SH-SY5Y (cell line): ENCODE data around the gene IYD.

Experiments
- GATA2 ChIP-seq: IDR thresholded peaks from 2 replicates; pipeline ENCODE4 v1.6.1; 2011; ENCODE audit warnings: mild to moderate bottlenecking, low read depth, low read length
- GATA3 ChIP-seq: IDR thresholded peaks from 2 replicates; pipeline ENCODE4 v1.6.1; 2011; ENCODE audit warnings: low read depth, mild to moderate bottlenecking, low read length, moderate library complexity

Gene IYD

DNA sequence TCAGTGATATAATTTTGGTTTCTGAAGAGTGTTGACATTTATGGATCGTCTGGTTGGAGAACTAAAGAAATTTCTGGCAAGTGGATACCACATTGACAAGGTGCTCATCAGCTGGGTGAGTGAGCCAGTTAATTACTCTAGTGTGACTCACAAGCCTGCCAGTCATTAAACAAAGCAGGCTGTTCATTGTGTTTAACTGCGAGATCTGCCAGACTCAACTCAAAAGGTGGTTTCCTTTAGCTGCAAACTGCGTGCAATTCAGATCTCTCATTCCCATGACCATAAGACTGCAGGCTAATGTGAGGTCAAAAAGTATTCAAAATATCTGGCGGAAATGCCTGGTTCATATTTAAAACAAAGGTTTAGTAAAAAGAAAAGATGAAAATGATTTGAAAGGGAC lies 32.5 kb upstream of the IYD start:
- TF ChIP-seq GATA2 (no peak), GATA3 (no peak)

DNA sequence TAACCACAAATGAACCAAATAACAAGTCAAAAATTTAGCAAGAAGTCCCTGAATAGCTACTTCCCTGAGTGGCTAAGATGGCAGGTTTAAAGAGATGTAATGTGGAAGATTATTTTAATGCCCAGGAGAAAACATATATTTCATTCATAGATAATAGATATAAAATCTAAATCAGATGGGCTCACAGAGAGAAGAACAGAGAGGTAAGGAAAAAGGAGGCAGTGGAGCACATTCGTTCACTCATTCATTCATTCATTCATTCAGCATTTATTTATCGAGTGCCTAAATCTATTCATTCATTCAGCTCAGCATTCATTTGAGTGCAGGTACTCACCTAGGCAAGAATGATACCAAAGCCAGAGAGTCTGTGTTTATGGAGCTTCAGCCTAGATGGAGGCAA lies 32.1 kb upstream of the IYD start:
- no peak for TF ChIP-seq GATA2
- no peak for TF ChIP-seq GATA3

DNA sequence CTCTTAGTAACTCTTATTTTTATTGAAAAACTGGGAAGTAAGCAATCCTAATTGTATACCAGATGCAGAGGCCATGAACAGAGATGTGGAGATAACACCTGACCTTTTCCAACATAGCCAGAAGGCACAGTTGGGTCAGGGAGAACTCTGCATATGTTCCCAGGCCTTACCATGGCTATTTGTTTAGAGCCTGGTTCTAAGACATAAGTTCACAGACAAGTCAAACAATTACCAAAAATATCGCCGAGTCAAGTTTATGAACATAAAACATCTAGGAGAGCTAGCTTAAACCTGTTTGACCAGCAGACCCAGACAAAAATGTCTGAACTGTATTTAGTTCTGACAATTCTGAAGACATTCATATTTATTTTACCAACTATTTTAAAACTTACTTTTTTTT lies 26.7 kb upstream of the IYD start:
- TF ChIP-seq GATA2 (no peak), GATA3 (no peak)

DNA sequence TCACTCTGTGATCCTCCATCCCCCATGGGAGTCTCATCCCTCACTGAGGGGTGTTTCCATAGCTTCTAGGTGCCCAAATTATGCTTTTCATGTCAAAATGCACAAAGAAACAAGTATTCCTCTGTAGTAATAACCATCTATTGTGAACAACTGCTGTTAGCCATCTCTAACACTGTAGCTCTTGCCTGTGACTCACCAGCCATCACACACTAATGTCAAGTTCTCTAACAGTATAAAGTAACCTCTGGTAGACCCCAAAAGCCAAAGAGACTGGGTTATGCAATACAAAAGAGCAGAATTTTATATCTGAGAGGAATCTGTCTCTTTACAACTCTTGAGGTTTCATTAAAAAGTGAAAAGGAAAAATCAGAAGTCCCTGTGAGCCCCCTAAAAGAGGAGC lies 25.4 kb upstream of the IYD start:
- no peak for TF ChIP-seq GATA3
- no peak for TF ChIP-seq GATA2

- TF ChIP-seq GATA2 (no peak), GATA3 (no peak)
Observed at GRCh38 chr6:150345781-150346180, 23.0 kb upstream of the IYD start.

- no peak for TF ChIP-seq GATA2
- TF ChIP-seq GATA3, result no peak
Observed at GRCh38 chr6:150346346-150346745, 22.5 kb upstream of the IYD start.

DNA sequence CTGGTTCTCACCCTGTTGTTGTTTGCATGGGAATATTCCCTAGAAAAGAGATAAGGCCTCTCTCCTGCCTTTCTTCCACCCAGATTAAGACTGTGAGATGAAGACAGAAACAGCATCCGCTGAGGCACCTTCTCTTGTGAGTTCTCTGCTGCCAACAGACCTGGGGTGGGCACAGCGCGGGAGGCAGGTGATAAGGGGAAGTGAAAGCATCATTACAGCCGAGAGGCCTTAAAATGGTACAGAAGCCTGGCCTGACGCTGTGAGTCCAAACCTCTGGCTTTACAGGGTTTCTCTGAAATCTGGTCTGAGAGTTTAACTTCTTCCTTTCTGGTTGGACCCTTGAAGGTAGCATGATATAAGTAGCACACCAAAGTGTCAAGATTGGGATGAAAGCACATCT lies 21.0 kb upstream of the IYD start:
- no peak for TF ChIP-seq GATA3
- TF ChIP-seq GATA2, result no peak

DNA sequence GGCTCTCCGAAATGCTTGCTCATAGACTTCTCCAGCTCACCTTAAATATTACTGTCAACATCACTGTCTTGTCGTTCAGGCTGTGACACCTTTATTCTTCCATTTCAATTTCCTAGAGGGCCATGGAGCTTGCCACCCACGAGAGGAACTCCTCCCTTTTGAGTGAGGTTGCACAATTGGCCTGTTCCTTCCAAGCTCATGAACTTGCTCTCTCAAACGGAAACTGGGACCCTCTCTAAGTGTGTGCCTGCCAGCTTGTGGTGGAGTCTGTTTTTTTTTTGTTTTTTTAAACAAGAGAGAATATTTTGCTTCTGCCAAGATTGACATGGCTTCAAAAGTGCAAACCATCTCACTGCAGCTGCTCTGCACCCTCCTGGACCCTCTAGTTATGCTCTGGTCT lies 19.3 kb upstream of the IYD start:
- no peak for TF ChIP-seq GATA3
- no peak for TF ChIP-seq GATA2

DNA sequence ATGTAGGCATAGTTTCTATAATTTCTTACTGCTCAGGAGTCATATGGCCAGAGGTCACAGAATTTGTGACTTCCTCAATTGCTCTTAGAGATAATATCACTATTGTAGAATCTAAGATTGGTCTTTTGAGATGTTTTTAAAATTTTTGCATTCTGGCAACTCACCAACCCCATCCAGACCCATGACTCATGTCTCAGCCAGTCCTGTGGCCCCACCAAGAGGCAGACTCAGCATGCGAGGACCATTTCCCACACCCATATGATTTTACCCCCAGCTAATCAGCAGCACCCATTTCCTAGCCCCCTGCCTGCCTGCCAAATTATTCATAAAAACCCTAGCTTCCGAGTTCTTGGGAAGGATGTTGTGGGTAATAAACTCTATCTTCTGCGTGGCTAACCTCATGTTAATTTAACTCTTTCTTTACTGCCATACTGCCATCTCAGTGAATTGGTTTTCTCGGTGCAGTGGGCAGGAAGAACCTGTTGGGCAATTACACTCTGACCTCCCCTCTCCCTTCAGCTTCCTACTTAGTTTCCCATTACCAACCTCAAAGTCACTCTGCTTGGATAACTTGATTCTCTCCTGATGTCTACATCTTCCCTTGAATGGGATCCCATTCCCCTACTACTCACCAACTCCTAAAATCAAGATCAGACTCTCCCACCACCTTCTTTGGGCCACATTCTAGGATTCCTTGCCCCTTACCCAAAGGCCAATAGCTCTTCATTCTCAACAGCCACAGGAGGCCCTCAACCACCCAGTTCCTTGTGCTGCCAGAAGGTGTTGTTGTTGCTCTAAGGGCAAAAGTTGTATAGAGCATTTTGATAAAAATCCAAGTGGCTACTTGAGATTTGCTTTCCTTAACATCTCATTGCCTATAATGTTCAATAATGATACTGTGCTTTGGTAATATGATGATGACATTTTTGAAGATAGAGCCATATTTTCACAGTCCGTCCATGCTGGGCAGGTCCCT lies 16.2 kb upstream of the IYD start:
- TF ChIP-seq GATA2, result no peak
- TF ChIP-seq GATA3, result no peak

- no peak for TF ChIP-seq GATA2
- no peak for TF ChIP-seq GATA3
Observed at GRCh38 chr6:150353445-150353844, 15.4 kb upstream of the IYD start.

- TF ChIP-seq GATA3 (no peak), GATA2 (no peak)
Observed at GRCh38 chr6:150354754-150355571, 13.8 kb upstream of the IYD start.

GRCh38 chr6:150355932-150356331 lies 12.9 kb upstream of the IYD start:
- TF ChIP-seq GATA2 (no peak), GATA3 (no peak)

GRCh38 chr6:150361876-150362275 lies 6.9 kb upstream of the IYD start:
- TF ChIP-seq GATA3, result no peak

GRCh38 chr6:150363733-150364132 lies 5.1 kb upstream of the IYD start:
- no peak for TF ChIP-seq GATA3
- no peak for TF ChIP-seq GATA2

DNA sequence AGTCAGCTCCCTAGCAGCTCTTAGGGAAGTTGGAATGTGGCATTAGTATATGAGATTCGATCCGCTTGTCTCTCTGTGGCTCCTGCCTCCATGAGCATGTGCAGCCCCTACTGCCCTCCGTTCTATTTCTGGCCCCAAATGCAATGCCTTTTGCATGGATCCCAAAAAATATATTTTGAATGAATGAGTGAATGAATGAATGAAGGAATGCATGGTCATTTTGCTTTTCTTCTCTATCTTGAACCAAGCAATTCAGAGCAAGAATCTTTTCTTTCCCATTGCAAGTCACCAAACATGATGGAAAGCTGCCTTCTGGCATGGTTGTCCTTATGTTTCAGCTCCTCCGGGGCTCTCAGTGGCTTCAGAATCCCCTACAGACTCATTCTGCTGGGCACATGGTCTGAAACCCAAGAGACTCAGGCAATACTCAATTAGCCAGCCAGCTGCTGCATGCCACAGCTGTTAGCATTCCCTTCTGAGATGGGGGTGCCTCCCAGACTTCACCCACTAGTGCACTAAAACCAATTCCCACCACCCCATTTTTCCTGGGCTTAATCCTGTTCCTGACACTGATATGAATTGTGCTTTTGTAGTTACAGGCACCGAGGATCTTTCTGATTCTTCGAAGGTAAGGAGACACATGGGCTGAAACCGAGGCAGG lies 2.6 kb upstream of the IYD start:
- TF ChIP-seq GATA3 (no peak), GATA2 (no peak)
